Osteoblast (primary cell): Measurements from ENCODE around the gene ACE. TPM values are rescaled to one million over a fixed set of nuclear protein-coding genes. Genes with fewer than 3 reads are reported as not detected.
A peak's percentile ranks its signal among the peaks of the same experiment; 100 is the strongest.

Experiments used
- DNase-seq: peaks from one replicate; pipeline ENCODE4 v3.0.0; 2011; ENCODE audit warnings: low spot score, mixed read lengths; ENCODE audit not compliant: insufficient read length; ENCODE audit errors: missing footprints
- H2AFZ ChIP-seq: 2 replicates; pipeline ENCODE4 v1.6.0; 2011; ENCODE audit warnings: mild to moderate bottlenecking, low read length
- H3K27ac ChIP-seq: 2 replicates; pipeline ENCODE4 v1.5.1; 2011; ENCODE audit warnings: mild to moderate bottlenecking, low read depth, low read length, moderate library complexity
- H3K27me3 ChIP-seq: 2 replicates; pipeline ENCODE4 v1.6.0; 2012; ENCODE audit warnings: mild to moderate bottlenecking, control low read depth, inconsistent platforms, low read length, moderate library complexity; ENCODE audit not compliant: insufficient read depth
- H3K36me3 ChIP-seq: 2 replicates; pipeline ENCODE4 v1.5.1; 2011; ENCODE audit warnings: mild to moderate bottlenecking, low read length, control low read depth, moderate library complexity; ENCODE audit not compliant: insufficient read depth
- H3K4me1 ChIP-seq: 2 replicates; pipeline ENCODE4 v1.5.1; 2011; ENCODE audit warnings: mild to moderate bottlenecking, low read length, control low read depth, moderate library complexity; ENCODE audit not compliant: insufficient read depth
- H3K4me2 ChIP-seq: 2 replicates; pipeline ENCODE4 v1.6.0; 2011; ENCODE audit warnings: mild to moderate bottlenecking, low read length; ENCODE audit not compliant: insufficient read depth
- H3K4me3 ChIP-seq: fragments of 200-600 bp; sonication (generic); 3 replicates; pipeline ENCODE4 v1.5.1; 2012; ENCODE audit warnings: mild to moderate bottlenecking, low read length, inconsistent platforms; ENCODE audit not compliant: insufficient read depth
- H3K79me2 ChIP-seq: 2 replicates; pipeline ENCODE4 v1.6.0; 2012; ENCODE audit warnings: mild to moderate bottlenecking, low read length, control low read depth, inconsistent platforms; ENCODE audit not compliant: insufficient read depth
- H3K9me3 ChIP-seq: 2 replicates; pipeline ENCODE4 v1.5.1; 2011; ENCODE audit warnings: low read depth, low read length, control low read depth
- H4K20me1 ChIP-seq: 2 replicates; pipeline ENCODE4 v1.6.0; 2012; ENCODE audit warnings: mild to moderate bottlenecking, low read length, control low read depth; ENCODE audit not compliant: insufficient read depth
- CTCF ChIP-seq: IDR thresholded peaks from 2 replicates; pipeline ENCODE4 v1.5.1; 2011; ENCODE audit warnings: mild to moderate bottlenecking, low read depth, low read length, moderate library complexity; ENCODE audit errors: extremely low read depth
- total RNA-seq: library from RNA; depleted of rRNA; stranded (reverse); fragments of >200 nt; gene quantifications from 2 replicates; pipeline ENCODE4 v1.2.3, GENCODE V29; 2012

Gene ACE
- total RNA-seq, 1 donor, result 10.1 TPM

GRCh38 chr17:63519116-63519881 is 42.4 kb downstream of the ACE start:
- DNase-seq, result no peak
- peaks cover 19% of the 10 kb centered on the region for H3K27me3 ChIP-seq
- H3K79me2 ChIP-seq, result no peaks in the 10 kb centered on the region
- no peaks in the 10 kb centered on the region for H4K20me1 ChIP-seq
- no peak overlapping the region for H3K27ac ChIP-seq
- no peaks in the 10 kb centered on the region for H3K36me3 ChIP-seq
- H3K4me3 ChIP-seq, result no peak overlapping the region
- no peaks in the 10 kb centered on the region for H3K9me3 ChIP-seq
- no peak overlapping the region for H3K4me2 ChIP-seq
- no peak for TF ChIP-seq CTCF
- no peak overlapping the region for H2AFZ ChIP-seq
- peaks cover 9% of the 10 kb centered on the region for H3K4me1 ChIP-seq

GRCh38 chr17:63519972-63520882 is 43.4 kb downstream of the ACE start:
- H3K79me2 ChIP-seq, result no peaks in the 10 kb centered on the region
- peak; percentile 50 for DNase-seq
- H3K4me3 ChIP-seq, result no peak overlapping the region
- H3K27me3 ChIP-seq, result peaks cover 19% of the 10 kb centered on the region
- H3K9me3 ChIP-seq, result no peaks in the 10 kb centered on the region
- no peak overlapping the region for H3K4me2 ChIP-seq
- no peak overlapping the region for H3K27ac ChIP-seq
- H3K36me3 ChIP-seq, result no peaks in the 10 kb centered on the region
- H2AFZ ChIP-seq, result no peak overlapping the region
- H3K4me1 ChIP-seq, result peaks cover 9% of the 10 kb centered on the region
- no peak for TF ChIP-seq CTCF
- no peaks in the 10 kb centered on the region for H4K20me1 ChIP-seq

DNA sequence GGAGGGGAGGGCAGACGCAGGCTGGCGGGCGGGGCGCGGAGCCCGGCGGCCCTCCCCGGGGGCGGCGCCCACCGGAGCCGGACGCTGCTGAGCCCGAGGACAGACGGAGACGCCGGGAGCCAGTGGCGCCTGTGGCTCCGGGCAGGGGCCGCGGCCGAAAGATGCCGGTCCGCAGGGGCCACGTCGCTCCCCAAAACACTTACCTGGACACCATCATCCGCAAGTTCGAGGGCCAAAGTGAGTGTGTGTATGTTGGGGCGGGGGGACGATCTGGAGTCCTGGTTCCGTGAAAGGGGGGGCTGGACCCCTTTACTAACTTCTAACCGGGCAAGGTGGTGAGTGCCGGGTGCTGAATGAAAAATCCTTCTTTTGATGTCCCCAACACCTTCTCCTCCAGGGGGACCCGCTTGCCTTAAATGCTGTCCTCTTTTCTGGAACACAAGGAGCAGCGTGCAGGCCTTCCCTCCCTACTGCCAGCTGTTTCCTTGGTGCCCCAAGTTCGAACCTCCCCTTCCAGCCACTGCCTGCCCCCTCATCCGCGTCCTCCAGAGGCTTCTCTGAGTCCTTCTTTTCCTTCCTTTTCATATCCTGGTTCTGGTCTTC is 46.5 kb downstream of the ACE start, which contains the start of gene KCNH6:
TSS of gene KCNH6 (plus strand) at position 106 of the 603 bp plus-strand sequence. CDS start at position 162, 56 bp downstream.
- peak; percentile 76 for DNase-seq
- Histone ChIP-seq H3K27me3 (peaks cover 35% of the 10 kb centered on the region), H3K36me3 (no peaks in the 10 kb centered on the region), H4K20me1 (no peaks in the 10 kb centered on the region), H2AFZ (no peak within 1 kb of the TSS), H3K4me1 (no peaks in the 10 kb centered on the region), H3K9me3 (no peaks in the 10 kb centered on the region), H3K4me2 (no peak within 1 kb of the TSS), H3K27ac (no peak within 1 kb of the TSS), H3K4me3 (no peak within 1 kb of the TSS), H3K79me2 (no peaks in the 10 kb centered on the region)
- no peak for TF ChIP-seq CTCF
